Activated CD8-positive, alpha-beta memory T cell treated with anti-CD3 and anti-CD28 coated beads, Interleukin-2, amount 50 U/mL, for 48 hours (primary cell): ENCODE measurements around the gene CSNK2B.

Source experiments
- DNase-seq: peaks from one replicate; pipeline ENCODE4 v3.0.0-alpha.2; 2020

The CSNK2B gene

GRCh38 chr6:31717499-31718222, 51.8 kb downstream of the CSNK2B start:
- DNase-seq = no peak

- no peak for DNase-seq
Measured at GRCh38 chr6:31718265-31718664, 52.4 kb downstream of the CSNK2B start.

DNA sequence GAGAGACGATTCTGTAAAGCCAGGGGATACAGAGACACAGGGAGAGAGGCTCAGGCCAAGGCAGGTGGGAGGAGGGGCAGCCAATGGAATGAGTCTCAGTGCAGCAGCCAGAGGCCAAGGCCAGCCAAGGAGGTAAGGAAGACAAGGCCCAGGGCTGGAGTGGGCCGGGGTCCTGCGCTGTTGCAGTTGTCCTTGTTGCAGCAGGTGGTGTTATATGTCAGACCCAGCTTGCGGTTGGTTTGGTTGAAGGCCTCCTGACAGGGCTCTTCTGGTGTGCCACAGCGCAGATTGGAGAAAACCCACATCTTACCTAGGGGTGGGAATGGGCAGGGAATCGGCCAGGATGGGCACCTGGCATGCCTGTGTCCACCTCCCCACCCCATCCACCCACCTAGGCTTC, 53.1 kb downstream of the CSNK2B start:
- no peak for DNase-seq
